ENCODE results near the gene MTCL1.

Gene MTCL1

GRCh38 chr18:8704361-8705237 is 757 bp upstream of the MTCL1 start:
- Histone ChIP-seq H3K4me3 (IDR thresholded peaks at IDR 0.05; ENCODE audit: insufficient read depth, low read depth, low read length) (no peak overlapping the region), H3K27me3 (ENCODE audit: insufficient read depth, low read depth) (no peaks in the 10 kb centered on the region; the same call in 1 of the 2 replicates), H3K4me2 (peak overlapping the region; percentile 51), H4K20me1 (ENCODE audit: insufficient read depth) (no peaks in the 10 kb centered on the region), H3K79me2 (ENCODE audit: insufficient read depth, low read depth) (no peaks in the 10 kb centered on the region), H3K9ac (peak overlapping the region; percentile 22; the same call in 1 of the 2 replicates), H3K4me1 (ENCODE audit: low read depth, poor library complexity, severe bottlenecking) (peaks cover 11% of the 10 kb centered on the region), H2AFZ (ENCODE audit: low read depth) (peak overlapping the region; percentile 99), H3K27ac (no peak overlapping the region), H3K36me3 (ENCODE audit: insufficient read depth) (no peaks in the 10 kb centered on the region)
- no peak for TF ChIP-seq CTCF (conservative IDR thresholded peaks at IDR 0.05; ENCODE audit: low read depth, low read length)

GRCh38 chr18:8705961-8706790 is 820 bp downstream of the MTCL1 start:
- peak overlapping the region; percentile 76; the same call in 1 of the 2 replicates for H3K4me2 ChIP-seq
- H3K4me3 ChIP-seq (IDR thresholded peaks at IDR 0.05; ENCODE audit: insufficient read depth, low read depth, low read length) = no peak overlapping the region
- no peak overlapping the region for H3K27ac ChIP-seq
- no peaks in the 10 kb centered on the region for H3K79me2 ChIP-seq (ENCODE audit: insufficient read depth, low read depth)
- no peaks in the 10 kb centered on the region; the same call in 1 of the 2 replicates for H3K27me3 ChIP-seq (ENCODE audit: insufficient read depth, low read depth)
- H3K4me1 ChIP-seq (ENCODE audit: low read depth, poor library complexity, severe bottlenecking) = peaks cover 11% of the 10 kb centered on the region
- H4K20me1 ChIP-seq (ENCODE audit: insufficient read depth) = no peaks in the 10 kb centered on the region
- H3K36me3 ChIP-seq (ENCODE audit: insufficient read depth) = no peaks in the 10 kb centered on the region
- no peak for TF ChIP-seq CTCF (conservative IDR thresholded peaks at IDR 0.05; ENCODE audit: low read depth, low read length)
- peak overlapping the region; percentile 30; the same call in 1 of the 2 replicates for H3K9ac ChIP-seq
- H2AFZ ChIP-seq (ENCODE audit: low read depth) = peak overlapping the region; percentile 41

DNA sequence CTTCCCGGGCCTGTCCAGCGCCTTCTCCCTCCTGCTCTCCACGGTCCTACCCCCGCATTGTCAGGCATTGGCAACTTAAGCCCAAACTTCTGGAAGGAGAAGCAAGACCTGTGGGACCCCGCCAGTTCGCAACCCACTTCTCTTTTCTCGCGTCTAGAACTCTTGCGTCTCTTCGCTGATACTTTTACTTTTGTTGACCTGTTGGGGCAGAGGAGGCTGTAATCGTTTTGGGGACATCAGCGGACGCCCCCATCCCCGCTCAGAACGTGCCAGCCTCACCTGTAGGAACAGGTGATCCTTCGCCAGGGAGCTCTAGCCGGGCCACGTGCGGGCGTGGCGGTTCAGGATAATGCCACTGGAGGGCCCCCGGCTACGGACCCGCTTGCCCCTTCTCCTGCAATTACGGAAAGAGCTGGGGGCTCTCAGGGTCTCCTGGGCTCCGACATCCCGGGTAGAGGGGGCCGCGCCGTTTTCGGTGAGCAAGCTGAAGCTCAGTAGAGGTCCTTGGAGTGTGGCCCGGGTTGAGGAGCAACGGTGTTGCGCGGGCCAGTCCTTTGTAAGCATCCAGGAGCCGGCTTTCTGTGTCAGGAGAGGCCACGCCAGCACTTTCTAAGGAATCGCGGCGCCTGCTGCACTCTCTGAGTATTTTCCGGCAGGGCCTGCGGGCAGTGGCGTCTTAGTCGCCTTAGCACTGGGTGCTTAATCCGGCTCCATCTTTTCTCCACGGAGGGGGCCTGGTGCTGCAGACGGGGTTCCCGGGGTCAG is 1.6 kb downstream of the MTCL1 start:
- Histone ChIP-seq H3K4me1 (ENCODE audit: low read depth, poor library complexity, severe bottlenecking) (peaks cover 11% of the 10 kb centered on the region), H3K27me3 (ENCODE audit: insufficient read depth, low read depth) (no peaks in the 10 kb centered on the region; the same call in 1 of the 2 replicates), H3K4me2 (peak overlapping the region; percentile 76; the same call in 1 of the 2 replicates), H3K27ac (no peak overlapping the region), H3K4me3 (IDR thresholded peaks at IDR 0.05; ENCODE audit: insufficient read depth, low read depth, low read length) (no peak overlapping the region), H4K20me1 (ENCODE audit: insufficient read depth) (no peaks in the 10 kb centered on the region), H3K9ac (peak overlapping the region; percentile 30; the same call in 1 of the 2 replicates), H3K36me3 (ENCODE audit: insufficient read depth) (no peaks in the 10 kb centered on the region), H2AFZ (ENCODE audit: low read depth) (peak overlapping the region; percentile 41; the same call in 1 of the 2 replicates), H3K79me2 (ENCODE audit: insufficient read depth, low read depth) (no peaks in the 10 kb centered on the region)
- no peak for TF ChIP-seq CTCF (conservative IDR thresholded peaks at IDR 0.05; ENCODE audit: low read depth, low read length)

Data from KMS-11 (cell line).